Panc1 (cell line): ENCODE measurements around the gene COMMD9. TPM values are rescaled to one million over a fixed set of nuclear protein-coding genes. Genes with fewer than 3 reads are reported as not detected.

Experiments
- ATAC-seq: fragments of 200-7000 bp; cut with Tn5 transposase; 2 replicates; pipeline ENCODE4 v1.9.1; 2020; ENCODE audit warnings: mild to moderate bottlenecking, moderate library complexity
- BruUV-seq: library from RNA; stranded (reverse); fragments of 400-500 nt; replicated peaks from 2 replicates; lab custom pipeline; 2021; lab: Mats Ljungman, UMichigan
- CTCF ChIA-PET: fragments of 300-600 bp; sonication (Branson Sonifier 250); formaldehyde crosslinking; loops from one replicate; lab custom pipeline; 2022; ENCODE audit warnings: antibody characterized with exemption; lab: Charles Lee
- POLR2A ChIA-PET: fragments of 300-600 bp; sonication (Branson Sonifier 250); formaldehyde crosslinking; loops from one replicate; lab custom pipeline; 2022; ENCODE audit warnings: antibody characterized with exemption; lab: Charles Lee
- DNase-seq: peaks from one replicate; pipeline ENCODE4 v3.0.0-alpha.2; 2010; ENCODE audit warnings: low read depth, low spot score
- H3K27ac ChIP-seq: 2 replicates; pipeline ENCODE4 v1.5.1; 2011; ENCODE audit warnings: mild to moderate bottlenecking, low read length, inconsistent platforms
- H3K27me3 ChIP-seq: fragments of 200-500 bp; sonication (Bioruptor generic); 2 replicates; pipeline ENCODE4 v1.6.0; 2014; ENCODE audit warnings: low read length, inconsistent platforms; ENCODE audit not compliant: control insufficient read depth, insufficient read depth
- H3K36me3 ChIP-seq: fragments of 200-500 bp; sonication (Bioruptor generic); 2 replicates; pipeline ENCODE4 v1.5.1; 2014; ENCODE audit warnings: inconsistent platforms, mild to moderate bottlenecking, low read length, moderate library complexity; ENCODE audit not compliant: control insufficient read depth, insufficient read depth
- H3K4me1 ChIP-seq: 2 replicates; pipeline ENCODE4 v1.5.1; 2011; ENCODE audit warnings: inconsistent platforms, mild to moderate bottlenecking, low read length, moderate library complexity; ENCODE audit not compliant: control insufficient read depth, insufficient read depth
- H3K4me3 ChIP-seq, 2 experiments: 2 replicates each; pipeline ENCODE4 v1.5.1; 2011 to 2012; ENCODE audit warnings: low read depth in 2 of 2, low read length in 2 of 2, mild to moderate bottlenecking in 2 of 2, inconsistent platforms in 1 of 2, moderate library complexity in 1 of 2
- H3K9me3 ChIP-seq: fragments of 200-500 bp; sonication (Bioruptor generic); 2 replicates; pipeline ENCODE4 v1.5.1; 2014; ENCODE audit warnings: low read depth, mild to moderate bottlenecking, inconsistent platforms, low read length, moderate library complexity; ENCODE audit not compliant: control insufficient read depth, insufficient read depth
- POLR2AphosphoS5 ChIP-seq: IDR thresholded peaks from 2 replicates; pipeline ENCODE4 v1.6.1; 2012; ENCODE audit warnings: mild to moderate bottlenecking, low read depth, low read length, moderate library complexity
- SIN3A ChIP-seq: IDR thresholded peaks from 2 replicates; pipeline ENCODE4 v1.6.1; 2012; ENCODE audit warnings: low read depth, mild to moderate bottlenecking, low read length, moderate library complexity, borderline replicate concordance; ENCODE audit not compliant: insufficient read depth
- TCF7L2 ChIP-seq: IDR thresholded peaks from 2 replicates; pipeline ENCODE4 v1.6.1; 2011; ENCODE audit warnings: mild to moderate bottlenecking, low read depth, low read length, inconsistent platforms
- in situ Hi-C: cut with HindIII; loops from 2 replicates; pipeline ENCODE4 v1.10.0; 2016; ENCODE audit warnings: low sequenced_read_pairs, low pct_unique_long_range_greater_than_20kb
- intact Hi-C: fragments of 100-400 bp; cut with micrococcal nuclease; formaldehyde crosslinking; loops from one replicate; pipeline ENCODE4 v1.10.0; 2022; ENCODE audit not compliant: unreplicated experiment
- total RNA-seq: library from RNA; stranded (reverse); gene quantifications from one replicate; pipeline ENCODE4 v1.2.1, GENCODE V29; 2021; ENCODE audit not compliant: unreplicated experiment
- TF ChIP-seq, protein P1 (sequence below): fragments of 450-650 bp; IDR thresholded peaks from 2 replicates; pipeline ENCODE4 v1.5.1; 2017; ENCODE audit warnings: mild to moderate bottlenecking
- TF ChIP-seq, protein P2 (sequence below), 2 experiments: IDR thresholded peaks; 2 replicates each; pipeline ENCODE4 v1.6.1; 2011 to 2012; ENCODE audit warnings: low read depth in 2 of 2, control low read depth in 1 of 2, low read length in 1 of 2, mild to moderate bottlenecking in 1 of 2, moderate library complexity in 1 of 2; ENCODE audit not compliant: insufficient read depth in 1 of 2

Gene COMMD9
- total RNA-seq, 1 experiment from 2014 or later, result 41.8 TPM

DNA sequence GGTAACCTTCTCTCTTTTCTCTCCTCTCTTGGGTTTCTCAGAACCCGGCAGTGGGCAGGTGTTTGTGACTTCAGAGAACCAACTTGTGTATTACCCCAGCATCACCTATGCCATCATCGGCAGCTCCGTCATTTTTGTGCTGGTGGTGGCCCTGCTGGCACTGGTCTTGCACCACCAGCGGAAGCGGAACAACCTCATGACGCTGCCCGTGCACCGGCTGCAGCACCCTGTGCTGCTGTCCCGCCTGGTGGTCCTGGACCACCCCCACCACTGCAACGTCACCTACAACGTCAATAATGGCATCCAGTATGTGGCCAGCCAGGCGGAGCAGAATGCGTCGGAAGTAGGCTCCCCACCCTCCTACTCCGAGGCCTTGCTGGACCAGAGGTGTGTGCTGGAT is 62.2 kb downstream of the COMMD9 start:
- DNase-seq (no peak), ATAC-seq (no peak)
- no peaks in the 10 kb centered on the region for H3K9me3 ChIP-seq
- no peak for TF ChIP-seq TCF7L2
- TF ChIP-seq POLR2AphosphoS5, result no peak
- no peak for TF ChIP-seq SIN3A
- TF ChIP-seq, protein P1, sequence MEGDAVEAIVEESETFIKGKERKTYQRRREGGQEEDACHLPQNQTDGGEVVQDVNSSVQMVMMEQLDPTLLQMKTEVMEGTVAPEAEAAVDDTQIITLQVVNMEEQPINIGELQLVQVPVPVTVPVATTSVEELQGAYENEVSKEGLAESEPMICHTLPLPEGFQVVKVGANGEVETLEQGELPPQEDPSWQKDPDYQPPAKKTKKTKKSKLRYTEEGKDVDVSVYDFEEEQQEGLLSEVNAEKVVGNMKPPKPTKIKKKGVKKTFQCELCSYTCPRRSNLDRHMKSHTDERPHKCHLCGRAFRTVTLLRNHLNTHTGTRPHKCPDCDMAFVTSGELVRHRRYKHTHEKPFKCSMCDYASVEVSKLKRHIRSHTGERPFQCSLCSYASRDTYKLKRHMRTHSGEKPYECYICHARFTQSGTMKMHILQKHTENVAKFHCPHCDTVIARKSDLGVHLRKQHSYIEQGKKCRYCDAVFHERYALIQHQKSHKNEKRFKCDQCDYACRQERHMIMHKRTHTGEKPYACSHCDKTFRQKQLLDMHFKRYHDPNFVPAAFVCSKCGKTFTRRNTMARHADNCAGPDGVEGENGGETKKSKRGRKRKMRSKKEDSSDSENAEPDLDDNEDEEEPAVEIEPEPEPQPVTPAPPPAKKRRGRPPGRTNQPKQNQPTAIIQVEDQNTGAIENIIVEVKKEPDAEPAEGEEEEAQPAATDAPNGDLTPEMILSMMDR, result no peak
- TF ChIP-seq, protein P2, sequence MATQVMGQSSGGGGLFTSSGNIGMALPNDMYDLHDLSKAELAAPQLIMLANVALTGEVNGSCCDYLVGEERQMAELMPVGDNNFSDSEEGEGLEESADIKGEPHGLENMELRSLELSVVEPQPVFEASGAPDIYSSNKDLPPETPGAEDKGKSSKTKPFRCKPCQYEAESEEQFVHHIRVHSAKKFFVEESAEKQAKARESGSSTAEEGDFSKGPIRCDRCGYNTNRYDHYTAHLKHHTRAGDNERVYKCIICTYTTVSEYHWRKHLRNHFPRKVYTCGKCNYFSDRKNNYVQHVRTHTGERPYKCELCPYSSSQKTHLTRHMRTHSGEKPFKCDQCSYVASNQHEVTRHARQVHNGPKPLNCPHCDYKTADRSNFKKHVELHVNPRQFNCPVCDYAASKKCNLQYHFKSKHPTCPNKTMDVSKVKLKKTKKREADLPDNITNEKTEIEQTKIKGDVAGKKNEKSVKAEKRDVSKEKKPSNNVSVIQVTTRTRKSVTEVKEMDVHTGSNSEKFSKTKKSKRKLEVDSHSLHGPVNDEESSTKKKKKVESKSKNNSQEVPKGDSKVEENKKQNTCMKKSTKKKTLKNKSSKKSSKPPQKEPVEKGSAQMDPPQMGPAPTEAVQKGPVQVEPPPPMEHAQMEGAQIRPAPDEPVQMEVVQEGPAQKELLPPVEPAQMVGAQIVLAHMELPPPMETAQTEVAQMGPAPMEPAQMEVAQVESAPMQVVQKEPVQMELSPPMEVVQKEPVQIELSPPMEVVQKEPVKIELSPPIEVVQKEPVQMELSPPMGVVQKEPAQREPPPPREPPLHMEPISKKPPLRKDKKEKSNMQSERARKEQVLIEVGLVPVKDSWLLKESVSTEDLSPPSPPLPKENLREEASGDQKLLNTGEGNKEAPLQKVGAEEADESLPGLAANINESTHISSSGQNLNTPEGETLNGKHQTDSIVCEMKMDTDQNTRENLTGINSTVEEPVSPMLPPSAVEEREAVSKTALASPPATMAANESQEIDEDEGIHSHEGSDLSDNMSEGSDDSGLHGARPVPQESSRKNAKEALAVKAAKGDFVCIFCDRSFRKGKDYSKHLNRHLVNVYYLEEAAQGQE (IDR thresholded peaks at IDR 0.05; ENCODE audit: insufficient read depth in 1 of 2, low read depth in 2 of 2, low read length in 1 of 2), result no peak
- H3K4me1 ChIP-seq, result no peaks in the 10 kb centered on the region
- CTCF ChIA-PET, result no interaction called here
- no peak overlapping the region for H3K27ac ChIP-seq
- in situ Hi-C loops, result no loop called here
- intact Hi-C loops, result no loop called here
- H3K27me3 ChIP-seq, result no peaks in the 10 kb centered on the region
- H3K36me3 ChIP-seq, result no peaks in the 10 kb centered on the region
- POLR2A ChIA-PET, result no interaction called here
- H3K4me3 ChIP-seq, result no peak overlapping the region
- BruUV-seq, result no TSS peak

DNA sequence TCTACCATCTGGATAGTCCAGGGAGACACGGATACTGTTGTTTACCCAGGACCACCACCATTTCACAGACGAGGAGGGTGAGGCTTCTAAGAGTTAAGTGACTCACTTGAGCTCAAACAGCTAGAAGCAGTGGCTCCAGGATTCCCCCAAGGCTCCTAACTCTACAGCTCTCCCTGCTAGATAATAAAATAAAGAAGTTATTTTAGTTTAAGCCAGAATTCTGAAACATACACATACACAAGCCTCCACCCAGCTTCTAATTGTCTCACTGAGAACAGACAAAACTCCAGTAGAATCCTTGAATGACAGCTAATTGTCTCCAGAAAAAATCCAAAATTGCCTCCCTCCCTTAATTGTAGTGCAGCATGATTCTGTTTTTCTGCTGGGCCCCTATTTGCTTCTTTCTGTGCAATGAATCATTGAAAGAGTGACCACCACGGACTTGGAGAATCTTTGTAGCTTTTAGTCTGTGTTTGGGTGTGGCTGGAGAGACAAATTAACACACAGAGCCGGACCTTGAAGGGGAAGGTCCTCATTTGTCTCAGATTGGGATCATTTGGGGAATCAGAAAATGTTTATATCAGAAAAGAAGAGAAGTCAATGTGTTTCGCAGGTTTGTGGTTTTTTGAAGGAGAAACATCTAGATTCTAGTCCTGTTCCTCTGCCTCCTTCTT is 64.9 kb downstream of the COMMD9 start:
- ChIA-PET POLR2A (no interaction called here), CTCF (no interaction called here)
- Histone ChIP-seq H3K27ac (no peak overlapping the region), H3K36me3 (no peaks in the 10 kb centered on the region), H3K9me3 (peaks cover 9% of the 10 kb centered on the region; the same call in 1 of the 2 replicates), H3K27me3 (no peaks in the 10 kb centered on the region), H3K4me3 (no peak overlapping the region), H3K4me1 (no peaks in the 10 kb centered on the region)
- intact Hi-C loops (no loop called here), in situ Hi-C loops (no loop called here)
- no TSS peak for BruUV-seq
- DNase-seq (no peak), ATAC-seq (no peak)
- TF ChIP-seq, protein P2 (IDR thresholded peaks at IDR 0.05; ENCODE audit: insufficient read depth in 1 of 2, low read depth in 2 of 2, low read length in 1 of 2), result no peak
- TF ChIP-seq SIN3A, result no peak
- TF ChIP-seq TCF7L2, result no peak
- TF ChIP-seq POLR2AphosphoS5, result no peak
- TF ChIP-seq, protein P1, result no peak
